ENCODE results near the gene SGMS1.

Gene SGMS1

GRCh38 chr10:50396491-50397311 lies 227.1 kb downstream of the SGMS1 start:
- Mint-ChIP-seq H3K27me3 (ENCODE audit: low read depth) (no peaks in the 10 kb centered on the region), H3K36me3 (ENCODE audit: low read depth) (no peaks in the 10 kb centered on the region), H3K4me3 (no peak overlapping the region), H3K9me3 (no peaks in the 10 kb centered on the region), H3K27ac (no peak overlapping the region), H3K4me1 (no peaks in the 10 kb centered on the region)
- TF ChIP-seq, protein P1, sequence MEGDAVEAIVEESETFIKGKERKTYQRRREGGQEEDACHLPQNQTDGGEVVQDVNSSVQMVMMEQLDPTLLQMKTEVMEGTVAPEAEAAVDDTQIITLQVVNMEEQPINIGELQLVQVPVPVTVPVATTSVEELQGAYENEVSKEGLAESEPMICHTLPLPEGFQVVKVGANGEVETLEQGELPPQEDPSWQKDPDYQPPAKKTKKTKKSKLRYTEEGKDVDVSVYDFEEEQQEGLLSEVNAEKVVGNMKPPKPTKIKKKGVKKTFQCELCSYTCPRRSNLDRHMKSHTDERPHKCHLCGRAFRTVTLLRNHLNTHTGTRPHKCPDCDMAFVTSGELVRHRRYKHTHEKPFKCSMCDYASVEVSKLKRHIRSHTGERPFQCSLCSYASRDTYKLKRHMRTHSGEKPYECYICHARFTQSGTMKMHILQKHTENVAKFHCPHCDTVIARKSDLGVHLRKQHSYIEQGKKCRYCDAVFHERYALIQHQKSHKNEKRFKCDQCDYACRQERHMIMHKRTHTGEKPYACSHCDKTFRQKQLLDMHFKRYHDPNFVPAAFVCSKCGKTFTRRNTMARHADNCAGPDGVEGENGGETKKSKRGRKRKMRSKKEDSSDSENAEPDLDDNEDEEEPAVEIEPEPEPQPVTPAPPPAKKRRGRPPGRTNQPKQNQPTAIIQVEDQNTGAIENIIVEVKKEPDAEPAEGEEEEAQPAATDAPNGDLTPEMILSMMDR (IDR thresholded peaks at IDR 0.05; ENCODE audit: unreplicated experiment in 3 of 3): no peak

DNA sequence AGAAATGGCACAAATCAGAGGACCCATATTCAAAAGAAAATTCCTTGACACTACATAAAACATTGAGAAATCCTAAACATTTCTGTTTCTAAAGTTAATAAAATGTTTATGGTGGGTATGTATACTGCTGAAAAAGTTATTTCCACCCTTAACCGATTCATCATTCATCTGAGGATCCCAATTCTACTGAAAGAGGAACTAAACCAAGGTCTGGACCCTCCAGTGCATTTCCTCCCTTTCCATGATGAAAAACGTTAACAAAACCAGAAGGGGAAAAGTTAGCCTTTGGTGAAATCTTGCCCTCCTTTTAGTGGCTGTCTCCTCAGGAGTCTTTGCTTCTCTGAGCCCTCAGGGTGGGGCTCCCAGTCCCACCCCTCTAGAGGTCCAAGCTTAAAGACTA lies 227.9 kb downstream of the SGMS1 start:
- Mint-ChIP-seq H3K9me3 (no peaks in the 10 kb centered on the region), H3K27ac (no peak overlapping the region), H3K27me3 (ENCODE audit: low read depth) (no peaks in the 10 kb centered on the region), H3K36me3 (ENCODE audit: low read depth) (no peaks in the 10 kb centered on the region), H3K4me1 (no peaks in the 10 kb centered on the region), H3K4me3 (no peak overlapping the region)
- TF ChIP-seq, protein P1 (IDR thresholded peaks at IDR 0.05; ENCODE audit: unreplicated experiment in 3 of 3): no peak

GRCh38 chr10:50395271-50395670 lies 228.5 kb downstream of the SGMS1 start:
- no peaks in the 10 kb centered on the region for H3K27me3 Mint-ChIP-seq (ENCODE audit: low read depth)
- no peaks in the 10 kb centered on the region for H3K4me1 Mint-ChIP-seq
- H3K4me3 Mint-ChIP-seq: no peak overlapping the region
- no peaks in the 10 kb centered on the region for H3K9me3 Mint-ChIP-seq
- H3K27ac Mint-ChIP-seq: no peak overlapping the region
- TF ChIP-seq, protein P1 (IDR thresholded peaks at IDR 0.05; ENCODE audit: unreplicated experiment in 3 of 3): no peak
- no peaks in the 10 kb centered on the region for H3K36me3 Mint-ChIP-seq (ENCODE audit: low read depth)

GRCh38 chr10:50394832-50395231 lies 228.9 kb downstream of the SGMS1 start:
- TF ChIP-seq, protein P1 (IDR thresholded peaks at IDR 0.05; ENCODE audit: unreplicated experiment in 3 of 3): no peak
- no peaks in the 10 kb centered on the region for H3K9me3 Mint-ChIP-seq
- no peaks in the 10 kb centered on the region for H3K36me3 Mint-ChIP-seq (ENCODE audit: low read depth)
- H3K4me1 Mint-ChIP-seq: no peaks in the 10 kb centered on the region
- no peak overlapping the region for H3K27ac Mint-ChIP-seq
- H3K27me3 Mint-ChIP-seq (ENCODE audit: low read depth): no peaks in the 10 kb centered on the region
- no peak overlapping the region for H3K4me3 Mint-ChIP-seq

DNA sequence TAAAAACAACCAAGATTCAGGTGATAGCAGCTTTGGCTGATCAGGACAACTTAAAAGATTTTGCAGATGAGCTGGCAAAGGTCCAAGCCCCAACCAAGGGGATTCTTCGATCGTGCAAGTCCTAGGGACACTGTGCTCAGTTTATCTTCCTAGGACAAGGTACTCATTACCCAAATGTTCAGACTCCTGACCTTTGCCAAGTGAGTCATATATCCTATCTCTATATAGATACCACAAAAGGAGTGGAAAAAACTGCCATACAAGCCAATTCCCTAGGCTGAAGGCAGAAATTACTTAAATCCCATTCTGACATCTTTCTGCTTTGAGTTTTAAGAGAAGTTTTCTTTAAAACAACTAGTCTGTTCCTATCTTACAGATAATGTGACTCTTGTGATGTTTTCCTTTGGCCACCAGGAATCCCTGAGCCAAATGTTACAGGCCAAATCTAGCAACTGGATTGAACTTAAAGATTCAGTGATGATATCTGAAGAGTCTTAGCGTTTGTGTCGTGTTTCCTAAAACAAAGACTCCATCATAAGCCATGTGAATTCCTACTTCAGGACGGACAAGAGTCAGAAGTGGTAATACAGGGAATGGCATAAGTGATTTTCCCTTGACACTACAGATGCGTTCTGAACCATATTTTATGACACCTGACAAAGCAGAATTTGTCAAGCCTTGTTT lies 229.8 kb downstream of the SGMS1 start:
- Mint-ChIP-seq H3K27ac (no peak overlapping the region), H3K36me3 (ENCODE audit: low read depth) (no peaks in the 10 kb centered on the region), H3K27me3 (ENCODE audit: low read depth) (no peaks in the 10 kb centered on the region), H3K9me3 (no peaks in the 10 kb centered on the region), H3K4me1 (no peaks in the 10 kb centered on the region), H3K4me3 (no peak overlapping the region)
- TF ChIP-seq, protein P1 (IDR thresholded peaks at IDR 0.05; ENCODE audit: unreplicated experiment in 3 of 3): no peak
